Prostate gland (tissue), 2 donors: Measurements from ENCODE around the gene NPC1. TPM values are rescaled to one million over a fixed set of nuclear protein-coding genes. Genes with fewer than 3 reads are reported as not detected.

Experiments
- DNase-seq: peaks from one replicate; pipeline ENCODE4 v3.0.0-alpha.2; 2019; ENCODE audit warnings: low spot score
- H3K27ac ChIP-seq, 2 donors: fragments of 200-600 bp; sonication (generic); 2 replicates each; pipeline ENCODE4 v1.5.1; 2017 to 2019
- H3K27me3 ChIP-seq: fragments of 200-600 bp; sonication (generic); replicated peaks from 2 replicates; pipeline ENCODE4 v1.5.1; 2019; ENCODE audit not compliant: insufficient read depth
- H3K36me3 ChIP-seq, 2 donors: fragments of 200-600 bp; sonication (generic); 1 replicate in 1 of 2; 2 replicates in 1 of 2; pipeline versions ENCODE4 v1.5.1 to v1.8.1; 2017 to 2019
- H3K4me1 ChIP-seq: fragments of 200-600 bp; sonication (generic); replicated peaks from 2 replicates; pipeline ENCODE4 v1.5.1; 2019
- H3K4me3 ChIP-seq, 2 donors: fragments of 200-600 bp; sonication (generic); 2 replicates each; pipeline ENCODE4 v1.5.1; 2017 to 2019
- H3K9me3 ChIP-seq: fragments of 200-600 bp; sonication (generic); 2 replicates; pipeline ENCODE4 v1.5.1; 2017
- CTCF ChIP-seq, 4 experiments: fragments of 200-600 bp in 2 of 4; fragments of 450-650 bp in 2 of 4; sonication (generic) in 2 of 4; IDR thresholded peaks; 1 replicate in 3 of 4; 2 replicates in 1 of 4; pipeline ENCODE4 v1.5.1; 2016 to 2019; ENCODE audit warnings: antibody characterized with exemption in 4 of 4, mild to moderate bottlenecking in 2 of 4, moderate library complexity in 2 of 4
- POLR2A ChIP-seq: fragments of 450-650 bp; IDR thresholded peaks from one replicate; pipeline ENCODE4 v1.6.1; 2016; ENCODE audit warnings: antibody characterized with exemption, mild to moderate bottlenecking
- POLR2AphosphoS5 ChIP-seq: sonication (generic); formaldehyde crosslinking; IDR thresholded peaks from one replicate; pipeline ENCODE4 v1.6.1; 2017; ENCODE audit warnings: antibody characterized with exemption
- WGBS: methylation state at CpG from one replicate; pipeline ENCODE4 v1.1.5; 2018; 5-methylcytosine and 5-hydroxymethylcytosine counted together
- intact Hi-C: fragments of 100-400 bp; cut with DNase I; formaldehyde crosslinking; loops from one replicate; pipeline ENCODE4 v1.14.2; 2022
- total RNA-seq, 2 donors: library from RNA; depleted of rRNA; stranded (reverse); fragments of >200 nt; gene quantifications; one replicate each; pipeline ENCODE4 v1.1.0, GENCODE V29; 2016

Gene NPC1
- total RNA-seq, 2 donors from 2014 or later = 32.0 to 63.5 TPM

DNA sequence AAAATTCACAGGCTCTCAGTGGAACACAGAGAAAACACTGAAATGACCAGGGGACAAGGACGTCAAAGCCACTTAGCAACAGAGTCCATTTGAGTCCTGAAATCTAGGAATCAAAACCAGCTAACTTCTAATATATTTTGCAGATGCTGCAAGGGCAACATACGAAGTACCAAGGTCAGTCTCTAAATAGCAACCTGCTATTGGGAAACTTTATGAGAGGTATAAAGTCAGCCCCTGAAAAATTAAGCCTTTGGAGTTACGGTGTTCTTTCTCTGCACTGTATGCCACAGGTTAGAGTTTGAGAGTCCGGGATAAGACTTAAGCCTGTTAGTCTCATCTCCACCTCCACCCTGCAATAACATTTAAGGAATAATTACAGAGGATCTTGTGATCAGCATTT is 13.3 kb downstream of the NPC1 start:
- WGBS = 88% methylated on average over 4 of the region's 4 CpGs
- H3K4me3 ChIP-seq = no peak overlapping the region
- H3K36me3 ChIP-seq = no peaks in the 10 kb centered on the region
- H3K4me1 ChIP-seq = no peaks in the 10 kb centered on the region
- TF ChIP-seq POLR2A = no peak
- TF ChIP-seq POLR2AphosphoS5 = no peak
- TF ChIP-seq CTCF (IDR thresholded peaks at IDR 0.05) = no peak
- no peak for DNase-seq
- no peak overlapping the region for H3K27ac ChIP-seq
- no peaks in the 10 kb centered on the region for H3K9me3 ChIP-seq
- H3K27me3 ChIP-seq = no peaks in the 10 kb centered on the region
- intact Hi-C loops = no loop called here

DNA sequence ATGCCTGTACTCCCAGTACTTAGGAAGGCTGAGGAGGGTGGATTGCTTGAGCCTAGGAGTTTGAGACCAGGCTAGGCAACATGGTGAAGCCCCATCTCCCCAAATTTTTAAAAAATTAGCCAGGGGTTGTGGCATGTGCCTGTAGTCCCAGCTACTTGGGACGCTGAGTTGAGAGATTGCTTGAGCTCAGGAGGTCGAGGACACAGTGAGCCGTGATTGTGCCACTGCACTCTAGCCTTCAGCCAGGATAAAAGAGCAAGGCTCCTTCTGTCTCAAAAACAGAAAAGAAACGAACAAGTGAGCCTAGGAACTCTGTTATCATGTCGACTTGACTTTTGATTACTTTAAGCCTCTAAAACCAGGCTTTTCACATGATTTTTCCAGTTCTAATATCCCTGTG is 13.7 kb downstream of the NPC1 start:
- no peaks in the 10 kb centered on the region for H3K36me3 ChIP-seq
- H3K4me1 ChIP-seq = no peaks in the 10 kb centered on the region
- no peaks in the 10 kb centered on the region for H3K27me3 ChIP-seq
- DNase-seq = no peak
- H3K9me3 ChIP-seq = no peaks in the 10 kb centered on the region
- intact Hi-C loops = no loop called here
- H3K27ac ChIP-seq = no peak overlapping the region
- H3K4me3 ChIP-seq = no peak overlapping the region
- no peak for TF ChIP-seq POLR2A
- TF ChIP-seq POLR2AphosphoS5 = no peak
- no peak for TF ChIP-seq CTCF (IDR thresholded peaks at IDR 0.05)
- WGBS = 90% methylated on average over 5 of the region's 5 CpGs

GRCh38 chr18:23572012-23572411 is 14.3 kb downstream of the NPC1 start:
- no peak for DNase-seq
- no peaks in the 10 kb centered on the region for H3K4me1 ChIP-seq
- H3K9me3 ChIP-seq = no peaks in the 10 kb centered on the region
- TF ChIP-seq POLR2AphosphoS5 (no peak), POLR2A (no peak), CTCF (IDR thresholded peaks at IDR 0.05) (no peak)
- H3K36me3 ChIP-seq = no peaks in the 10 kb centered on the region
- intact Hi-C loops = no loop called here
- no peaks in the 10 kb centered on the region for H3K27me3 ChIP-seq
- no peak overlapping the region for H3K27ac ChIP-seq
- WGBS = 53% methylated on average over 2 of the region's 2 CpGs
- H3K4me3 ChIP-seq = no peak overlapping the region

DNA sequence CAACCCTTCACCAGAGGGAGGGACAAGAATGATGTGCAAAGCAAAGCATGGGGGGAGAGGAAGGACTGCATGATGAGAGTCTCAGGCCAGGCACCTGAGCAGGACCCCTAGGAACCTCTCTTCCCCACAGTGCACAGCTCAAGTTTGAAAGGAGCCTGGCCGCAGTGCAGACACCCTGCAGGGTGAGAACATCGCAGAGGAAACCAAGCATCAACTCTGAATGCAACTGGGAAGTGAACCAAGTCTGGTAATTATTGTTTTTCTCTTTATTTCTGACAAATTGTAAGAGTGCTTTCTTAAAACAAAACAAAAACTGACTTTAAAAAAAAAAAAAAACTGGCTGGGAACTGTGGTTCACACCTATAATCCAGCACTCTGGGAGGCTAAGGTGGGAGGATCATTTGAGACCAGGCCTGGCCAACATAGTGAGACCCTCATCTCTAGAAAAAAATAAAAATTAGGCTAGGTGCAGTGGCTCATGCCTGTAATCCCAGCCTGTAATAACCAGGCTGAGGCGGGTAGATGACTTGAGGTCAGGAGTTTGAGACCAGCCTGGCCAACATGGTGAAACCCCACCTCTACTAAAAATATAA is 15.3 kb downstream of the NPC1 start:
- no peak for TF ChIP-seq POLR2AphosphoS5
- TF ChIP-seq CTCF (IDR thresholded peaks at IDR 0.05) = no peak
- TF ChIP-seq POLR2A = no peak
- intact Hi-C loops = no loop called here
- Histone ChIP-seq H3K4me1 (no peaks in the 10 kb centered on the region), H3K9me3 (no peaks in the 10 kb centered on the region), H3K27me3 (no peaks in the 10 kb centered on the region), H3K36me3 (no peaks in the 10 kb centered on the region), H3K27ac (no peak overlapping the region), H3K4me3 (no peak overlapping the region)
- no peak for DNase-seq
- WGBS = 96% methylated on average over 3 of the region's 3 CpGs

- Histone ChIP-seq H3K9me3 (no peaks in the 10 kb centered on the region), H3K27ac (peak overlapping the region in 1 of 2 donors; percentile 65), H3K36me3 (no peaks in the 10 kb centered on the region), H3K4me1 (no peaks in the 10 kb centered on the region), H3K4me3 (no peak overlapping the region), H3K27me3 (no peaks in the 10 kb centered on the region)
- DNase-seq = no peak
- intact Hi-C loops = no loop called here
- 98% methylated on average over 5 of the region's 5 CpGs for WGBS
- TF ChIP-seq POLR2AphosphoS5 = no peak
- TF ChIP-seq CTCF (IDR thresholded peaks at IDR 0.05) = no peak
- TF ChIP-seq POLR2A = no peak
Observed at GRCh38 chr18:23569299-23570063, 16.8 kb downstream of the NPC1 start.
